UCSD-AML1 (cell line): Measurements from ENCODE around the gene NANOS2.
A peak's percentile ranks its signal among the peaks of the same experiment; 100 is the strongest.
"Not testable (repeated sequence)": the region's sequence is repeated elsewhere in the genome, so short reads cannot be mapped to it uniquely, and the experiment has no call there.

Source experiments
- DNase-seq: peaks from one replicate; lab custom pipeline; 2025; ENCODE audit not compliant: unreplicated experiment; lab: John Stamatoyannopoulos, UW

NANOS2 gene

DNA sequence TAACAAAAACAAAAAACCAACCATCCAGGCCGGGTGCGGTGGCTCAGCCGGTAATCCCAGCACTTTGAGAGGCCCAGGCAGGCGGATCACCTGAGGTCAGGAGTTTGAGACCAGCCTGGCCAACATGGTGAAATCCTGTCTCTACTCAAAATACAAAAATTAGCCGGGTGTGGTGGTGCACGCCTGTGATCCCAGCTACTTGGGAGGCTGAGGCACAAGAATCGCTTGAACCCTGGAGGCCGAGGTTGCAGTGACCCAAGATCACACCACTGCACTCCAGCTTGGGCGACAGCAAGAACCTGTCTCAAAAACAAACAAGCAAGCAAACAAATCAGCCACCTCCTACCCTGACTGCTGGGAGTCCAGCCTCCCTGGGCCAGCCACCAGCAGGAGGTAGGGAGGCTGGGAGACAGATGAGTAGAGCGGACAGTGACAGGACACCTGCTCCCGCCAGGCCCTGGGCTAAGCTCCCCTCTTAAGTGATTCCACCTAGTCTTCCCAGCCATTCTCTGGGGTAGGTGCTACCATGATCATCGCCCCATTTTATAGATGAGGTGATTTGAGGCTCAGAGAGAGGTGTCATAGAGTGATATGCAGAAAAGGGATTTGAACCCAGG, 18.5 kb downstream of the NANOS2 start:
- not testable (repeated sequence) for DNase-seq

DNA sequence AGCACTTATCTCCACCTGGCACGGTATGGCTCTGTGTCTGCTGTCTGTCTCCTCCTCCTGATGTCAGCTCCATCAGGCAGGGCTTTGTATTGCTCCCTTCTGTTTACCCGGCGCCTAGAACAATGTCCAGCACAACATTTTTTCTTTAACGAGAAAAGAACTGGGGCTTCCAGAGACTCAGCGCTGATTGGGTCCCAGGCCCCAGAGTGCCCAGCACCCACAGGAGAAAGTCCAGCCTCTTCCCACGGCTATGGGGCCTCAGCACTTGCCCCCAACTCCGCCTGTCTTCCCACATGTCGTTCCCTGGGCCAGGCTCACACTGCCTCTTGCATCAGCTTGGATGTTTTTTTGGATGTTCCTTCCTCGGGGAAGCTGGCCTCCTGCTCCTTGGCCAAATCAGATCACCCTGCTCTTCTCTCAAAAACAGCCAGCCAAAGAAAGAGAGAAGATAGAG, 19.0 kb downstream of the NANOS2 start:
- DNase-seq = no peak

DNA sequence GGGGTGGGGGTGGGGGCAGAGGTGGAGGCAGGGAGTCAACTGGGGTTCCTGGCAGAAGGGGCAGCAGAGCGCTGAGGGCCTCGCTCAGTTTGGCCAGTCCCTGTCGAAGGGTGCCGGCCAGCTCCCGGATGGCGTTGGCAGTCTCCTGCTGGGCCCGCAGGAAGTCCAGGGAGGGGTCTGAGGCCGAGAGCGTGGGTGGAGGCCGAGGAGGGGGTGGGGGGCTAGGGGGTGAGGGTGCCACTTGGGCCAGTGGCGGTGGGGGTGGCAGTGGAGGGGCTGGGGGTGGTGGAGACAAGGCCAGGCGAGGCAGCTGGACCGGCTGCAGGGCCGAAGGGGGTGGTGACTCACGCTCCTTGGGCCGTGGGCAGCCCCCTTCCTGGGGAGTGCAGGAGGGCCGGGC, 23.7 kb downstream of the NANOS2 start:
- DNase-seq = no peak

DNA sequence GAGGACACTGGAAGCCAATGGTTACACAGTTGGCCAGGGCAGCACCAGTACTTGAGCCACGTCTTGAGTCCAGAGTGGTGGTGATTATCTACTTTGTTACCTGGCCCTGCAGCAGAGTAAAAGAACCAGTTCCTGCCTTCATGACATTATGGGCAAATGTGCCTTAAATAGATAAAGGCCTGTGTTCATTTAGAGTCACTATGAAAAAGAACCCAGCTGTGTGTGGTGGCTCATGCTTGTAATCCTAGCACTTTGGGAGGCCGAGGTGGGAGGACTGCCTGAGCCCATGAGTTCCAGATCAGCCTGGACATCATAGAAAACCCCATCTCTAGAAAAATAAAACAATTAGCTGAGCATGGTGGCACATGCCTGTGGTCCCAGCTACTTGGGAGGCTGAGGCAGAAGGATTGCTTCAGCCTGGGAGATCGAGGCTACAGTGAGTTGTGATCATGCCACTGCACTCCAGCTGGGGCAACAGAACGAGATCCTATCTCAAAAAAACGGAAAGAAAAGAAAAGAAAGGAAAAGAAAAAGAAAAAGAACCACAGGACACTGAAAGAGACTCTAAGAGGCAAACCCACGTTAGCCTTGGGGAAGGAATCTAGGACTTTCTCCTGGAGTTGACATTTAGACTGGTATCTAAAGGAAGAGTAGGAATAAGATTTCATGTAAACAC, 25.2 kb downstream of the NANOS2 start:
- no peak for DNase-seq

DNA sequence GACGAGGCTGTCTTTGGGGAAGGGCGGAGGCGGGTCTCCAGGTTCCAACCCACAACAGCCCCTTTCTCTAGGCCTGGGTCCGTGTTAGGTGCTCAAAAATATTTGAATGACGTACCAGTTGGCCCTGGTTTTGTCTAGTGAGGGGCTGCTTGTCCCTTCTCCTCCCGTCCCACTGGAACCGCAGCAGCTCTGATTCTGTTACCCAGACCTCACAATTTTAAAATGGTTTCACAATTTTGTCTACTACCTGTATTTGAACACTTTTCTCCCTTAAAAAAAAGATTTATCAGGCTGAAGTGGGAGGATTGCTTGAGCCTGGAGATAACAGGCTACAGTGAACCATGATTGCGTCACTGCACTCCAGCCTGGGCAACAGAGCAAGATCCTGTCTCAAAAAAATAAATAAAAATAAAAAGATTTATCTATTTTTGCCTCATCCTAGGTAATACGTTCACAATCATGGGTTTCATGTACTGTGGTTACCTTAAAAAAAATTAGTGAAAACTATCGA, 27.3 kb downstream of the NANOS2 start:
- DNase-seq = no peak

DNA sequence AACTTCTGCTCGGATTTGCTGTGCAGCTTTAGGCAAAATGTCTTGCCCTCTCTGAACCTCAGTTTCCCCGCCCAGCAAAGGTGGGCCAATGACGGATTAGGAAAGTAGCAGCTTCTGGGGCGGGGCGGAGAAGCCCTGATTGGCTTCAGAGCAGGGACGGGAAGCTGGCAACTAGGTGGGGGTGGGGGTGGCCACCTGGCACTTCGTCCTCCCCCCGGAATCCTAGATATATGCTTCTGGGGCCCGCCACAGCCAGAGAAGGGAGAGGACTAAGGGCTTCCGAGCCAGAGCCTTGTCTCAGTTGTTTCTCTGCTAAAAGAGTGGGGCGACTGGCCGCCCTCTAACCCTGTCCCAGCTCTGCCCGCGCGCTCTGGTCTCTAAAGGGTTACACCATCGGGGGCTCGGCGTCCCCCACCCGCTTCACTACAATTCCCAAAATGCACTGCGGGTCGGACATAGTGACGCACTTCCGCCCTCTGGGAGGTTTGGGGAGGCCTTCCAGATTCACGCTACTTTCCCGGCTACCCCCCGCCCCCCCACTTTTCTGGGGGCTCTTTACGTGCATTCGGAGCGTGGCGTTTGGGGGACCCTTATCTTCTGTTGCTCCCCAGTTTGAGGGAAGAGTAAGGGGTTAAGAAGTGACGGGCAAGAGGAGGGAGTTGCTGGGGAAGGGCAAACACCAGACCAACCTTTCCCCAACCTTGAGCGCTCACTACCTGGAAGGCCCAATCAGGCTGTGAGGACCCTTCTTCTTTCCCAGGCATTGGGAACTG, 28.0 kb downstream of the NANOS2 start:
- peak; percentile 89 for DNase-seq

DNA sequence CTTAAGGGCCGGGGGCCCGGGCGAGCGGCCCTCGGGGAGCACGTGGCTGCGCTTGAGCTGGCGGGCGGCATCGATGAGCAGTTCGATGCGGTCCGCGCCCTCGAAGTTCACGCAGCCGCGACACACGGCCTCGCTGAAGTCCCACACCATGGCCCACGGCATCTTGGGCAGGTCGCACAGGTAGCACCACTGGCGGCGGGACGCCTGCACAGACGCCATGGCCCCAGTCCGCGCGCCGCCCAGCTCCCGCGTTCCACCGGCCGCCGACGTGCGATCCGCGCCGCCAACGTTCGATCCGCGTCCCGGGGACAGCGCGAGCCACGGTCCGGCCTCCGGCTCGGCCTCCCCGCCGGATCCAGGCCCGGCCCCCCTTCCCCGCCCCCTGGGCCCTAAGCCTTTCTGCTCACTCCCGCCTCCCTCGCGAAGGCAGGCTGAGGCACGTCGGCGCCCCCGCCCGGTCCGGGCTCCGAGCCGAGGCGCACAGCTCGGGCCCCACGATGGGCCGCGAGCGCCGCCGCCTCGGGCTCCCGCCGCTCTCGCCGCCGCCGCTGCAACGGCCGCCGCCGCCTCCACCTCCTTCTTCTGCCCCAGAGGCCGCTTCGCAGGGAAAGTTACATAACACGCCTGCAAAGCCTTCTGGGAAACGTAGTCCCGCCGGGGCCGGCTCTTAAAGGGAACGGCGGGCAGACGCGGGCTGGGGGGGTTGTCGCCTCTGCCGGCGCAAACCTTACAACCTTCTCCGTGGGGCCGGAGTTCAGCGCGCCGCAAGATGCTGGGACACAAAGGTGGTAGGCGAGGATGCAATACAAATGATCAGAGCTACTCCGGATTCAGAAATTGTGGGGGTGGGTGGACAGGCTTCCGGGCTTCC, 28.8 kb downstream of the NANOS2 start, which contains the start of gene IRF2BP1:
Gene IRF2BP1 (minus strand): TSS at position 586 of the 871 bp plus-strand sequence. CDS start 367 bp downstream, at position 219.
- peak; percentile 88 for DNase-seq

DNA sequence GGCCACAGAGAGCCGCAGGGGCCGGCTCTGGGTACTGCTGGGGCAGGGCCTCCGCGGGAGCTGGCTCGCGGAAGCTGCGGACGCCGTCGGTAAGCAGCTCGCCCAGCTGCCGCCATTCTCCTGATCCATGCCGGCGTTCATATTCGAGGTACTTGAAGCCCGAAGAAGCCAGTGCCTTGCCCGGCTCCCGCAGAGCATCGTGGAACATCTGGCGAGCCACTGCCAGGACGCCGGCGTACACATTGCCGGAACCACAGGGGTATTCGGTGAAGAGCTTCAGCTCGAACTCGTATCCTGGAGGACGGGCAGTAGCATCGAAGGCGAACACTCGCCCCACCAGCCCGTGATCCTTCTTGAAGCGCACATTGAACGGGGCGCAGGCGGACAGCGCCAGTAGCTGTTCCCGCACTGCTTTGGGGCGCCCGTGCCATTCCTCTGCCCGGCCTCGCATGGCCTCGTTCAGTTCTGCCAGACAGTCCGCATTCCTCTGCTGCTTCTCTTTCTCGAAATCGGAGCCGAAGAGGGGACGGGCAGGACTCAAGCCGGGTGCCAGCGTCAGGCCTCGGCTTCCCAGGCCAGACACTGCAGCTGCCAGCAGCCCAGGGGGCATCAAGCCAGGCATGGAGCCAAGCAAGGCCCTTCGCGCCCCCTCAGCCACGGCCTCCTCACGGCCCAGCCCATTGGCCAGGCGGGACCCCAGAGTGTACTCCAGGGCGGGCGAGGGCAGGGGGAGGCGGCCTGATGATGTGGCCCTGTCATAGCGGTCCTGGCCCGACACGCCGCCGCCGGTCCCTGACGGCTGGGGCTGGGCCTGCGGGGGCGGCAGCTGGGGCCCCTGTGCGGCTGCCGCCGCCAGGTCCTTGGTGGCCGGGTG, 29.7 kb downstream of the NANOS2 start:
- DNase-seq = no peak

DNA sequence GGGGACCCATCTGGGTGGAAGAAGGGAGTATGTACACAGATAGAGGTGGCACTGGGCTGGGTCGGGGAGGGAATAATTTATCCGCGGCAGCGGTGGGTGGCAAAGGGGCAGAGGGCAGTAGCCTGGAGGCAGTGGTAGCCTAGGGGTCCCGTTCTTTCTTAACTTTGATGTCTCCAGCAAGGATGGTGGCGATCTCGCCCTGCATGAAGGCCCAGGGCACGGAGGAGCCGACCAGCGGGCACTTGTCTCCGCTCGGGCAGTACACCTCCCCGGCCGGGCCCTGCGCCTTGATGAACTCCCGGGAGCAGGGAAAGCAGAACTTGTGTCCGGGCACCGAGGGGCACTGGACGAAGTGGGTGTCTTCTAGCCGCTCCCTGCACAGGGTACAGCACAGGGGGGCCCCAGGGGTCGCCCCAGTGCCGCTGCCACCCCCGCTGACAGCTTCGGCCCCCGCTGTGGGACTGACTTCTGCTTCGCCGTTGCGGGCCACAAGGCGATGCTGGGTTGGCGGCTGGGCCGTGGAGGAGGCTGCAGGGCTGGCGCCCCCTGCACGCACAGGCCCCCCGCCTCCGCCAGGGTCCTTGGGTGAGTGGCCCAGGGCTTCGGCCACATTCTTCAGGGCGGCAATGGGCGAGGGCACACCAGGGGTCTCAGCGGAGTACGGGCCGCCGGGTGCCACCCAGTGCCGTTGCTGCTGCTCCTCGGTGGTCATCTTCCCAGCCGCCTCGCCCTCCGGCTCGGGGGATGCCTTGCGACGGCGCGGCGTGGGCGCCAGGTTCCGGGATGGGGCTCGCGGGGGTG, 30.5 kb downstream of the NANOS2 start:
- DNase-seq = no peak

DNA sequence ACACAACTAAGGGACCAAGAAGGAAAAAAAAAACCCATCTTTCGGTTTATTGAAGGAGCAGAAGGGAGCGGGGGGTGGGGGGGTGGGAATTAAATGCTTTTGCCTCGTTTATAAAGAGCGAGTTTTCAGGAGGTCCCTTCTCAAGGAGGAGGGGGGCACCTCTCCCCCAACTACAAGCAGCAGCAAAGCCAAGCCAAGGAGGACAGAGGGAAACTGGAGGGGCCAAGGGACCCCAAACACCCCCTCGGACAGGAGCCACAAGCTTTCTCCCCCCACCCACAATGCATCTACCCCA, 31.0 kb downstream of the NANOS2 start:
- no peak for DNase-seq

DNA sequence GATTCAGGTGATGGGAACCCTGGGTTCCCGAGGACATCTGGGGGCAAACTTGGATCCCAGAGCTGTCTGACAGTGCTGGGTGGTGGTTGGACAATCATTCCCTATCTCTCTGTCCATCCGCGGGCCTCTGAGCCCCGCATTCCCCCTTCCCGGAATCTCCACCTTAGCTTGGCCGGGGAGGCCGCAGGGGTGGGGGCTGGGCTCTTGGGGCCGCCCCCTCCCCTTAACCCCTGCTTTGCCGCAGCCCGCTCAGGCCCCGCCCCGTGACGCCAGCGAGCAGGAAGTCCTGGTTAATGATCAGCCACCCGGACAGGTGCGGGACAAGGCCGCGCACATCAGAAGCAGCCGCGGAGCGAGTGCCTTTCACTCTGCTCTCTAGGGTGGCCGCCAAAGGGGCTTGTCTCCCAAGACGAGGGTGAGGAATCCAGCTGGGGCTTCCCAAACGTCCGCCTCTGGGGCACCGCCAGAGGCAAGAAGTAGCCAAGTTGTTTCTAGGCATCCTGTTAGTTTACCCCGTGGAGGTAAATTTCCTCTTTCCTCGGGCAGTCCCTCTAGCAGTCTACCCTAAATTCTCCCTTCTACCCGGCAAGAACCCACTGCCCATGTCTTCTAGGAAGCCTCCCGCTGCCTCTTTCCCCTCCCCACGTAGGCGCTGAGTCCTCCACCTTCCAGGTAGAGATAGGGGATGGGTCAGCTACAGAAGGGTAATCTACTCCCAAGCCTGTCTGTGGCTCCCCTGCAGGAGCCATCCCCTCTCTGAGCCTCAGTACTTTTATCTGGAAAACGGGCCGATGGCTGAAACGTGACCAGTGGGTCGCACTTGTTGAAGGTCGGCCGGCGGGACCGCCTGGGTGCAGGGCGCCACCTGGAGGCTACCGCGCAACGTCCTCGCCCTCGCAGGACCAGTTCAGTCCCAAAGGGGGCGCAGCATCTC, 31.7 kb downstream of the NANOS2 start:
- peak; percentile 86 for DNase-seq

DNA sequence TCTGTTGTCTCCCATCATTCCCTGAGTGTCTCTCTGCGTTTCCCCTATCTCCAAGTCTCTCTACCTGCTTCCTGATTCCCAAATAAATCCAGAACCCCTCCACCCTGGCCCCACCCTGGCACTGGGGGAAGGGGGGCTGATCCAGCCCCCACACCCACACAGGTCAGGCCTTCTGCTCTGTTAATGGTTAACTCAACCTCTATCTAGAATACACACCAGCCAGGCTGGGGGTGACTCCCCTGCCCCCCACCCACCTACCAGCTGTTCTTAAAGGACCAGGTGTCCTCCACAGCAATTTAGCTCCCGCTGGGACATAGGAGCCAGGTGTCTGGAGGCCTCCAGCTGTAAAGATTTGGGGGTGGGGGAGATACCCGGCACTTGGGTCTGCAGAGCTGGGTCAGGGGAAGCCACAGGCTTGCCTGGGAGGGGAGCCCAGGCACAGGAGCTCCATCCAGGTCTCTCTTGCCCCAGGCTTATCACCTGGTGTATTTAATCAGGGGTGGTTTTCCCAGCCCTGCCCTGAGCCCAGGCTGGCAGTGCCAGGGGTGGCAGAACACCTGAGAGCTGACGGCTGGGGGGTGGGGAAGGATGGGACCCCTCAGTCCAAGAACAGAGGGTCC, 32.6 kb downstream of the NANOS2 start:
- DNase-seq = no peak

DNA sequence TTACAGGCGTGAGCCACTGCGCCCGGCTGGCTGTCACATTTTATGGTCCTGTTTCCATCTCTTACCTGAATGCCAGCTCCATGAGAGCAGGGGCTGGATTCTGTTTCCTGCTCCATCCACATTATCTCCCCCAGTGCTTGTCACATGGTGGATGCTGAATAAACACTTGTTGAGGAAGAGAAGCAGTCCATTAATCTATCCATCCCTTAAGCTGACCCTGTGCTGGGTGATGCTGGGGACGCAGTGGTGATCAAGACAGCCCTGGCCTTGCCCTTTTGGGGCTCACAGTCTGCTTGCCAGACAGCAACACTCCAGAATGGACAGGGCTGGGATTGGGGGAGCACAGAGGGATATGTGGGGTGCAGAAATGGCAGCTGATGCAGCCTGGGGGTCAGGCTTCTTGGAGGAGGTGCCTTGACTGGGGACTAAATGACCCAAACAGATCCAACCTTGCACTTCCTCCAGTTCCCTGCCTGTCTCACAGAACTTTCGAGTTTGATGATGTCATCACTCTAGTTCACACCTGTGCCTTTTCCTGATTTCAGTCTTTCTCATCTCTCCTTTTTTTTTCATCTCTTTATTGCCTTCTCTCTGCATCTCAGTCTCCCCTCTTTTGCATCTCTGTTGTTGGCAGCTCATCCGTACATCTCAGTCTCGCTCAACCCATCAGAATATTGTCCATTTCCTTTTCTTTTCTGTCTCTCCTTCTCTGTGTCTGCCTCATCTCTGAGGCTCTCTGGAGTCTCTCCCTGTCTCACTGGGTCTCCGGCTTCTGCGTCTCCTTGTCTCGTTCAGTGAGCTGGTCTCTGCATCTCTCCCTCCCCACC, 33.3 kb downstream of the NANOS2 start:
- DNase-seq = no peak

DNA sequence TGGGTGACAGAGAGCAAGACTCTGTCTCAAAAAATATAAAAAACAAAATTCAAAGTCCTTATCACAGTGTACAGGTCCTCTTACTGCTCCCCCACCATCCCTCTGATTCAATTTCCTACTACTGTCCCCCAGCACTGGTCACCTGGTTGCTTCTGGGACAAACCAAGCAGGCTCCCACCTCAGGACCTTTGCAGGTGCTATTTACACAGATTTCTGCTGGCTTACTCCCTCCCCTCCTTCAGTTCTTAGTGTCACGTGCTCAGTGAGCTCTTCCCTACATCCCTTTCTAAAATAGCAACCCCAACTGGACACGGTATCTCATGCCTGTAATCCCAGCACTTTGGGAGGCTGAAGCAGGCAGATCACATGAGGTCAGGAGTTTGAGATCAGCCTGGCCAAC, 34.6 kb downstream of the NANOS2 start:
- DNase-seq = no peak

DNA sequence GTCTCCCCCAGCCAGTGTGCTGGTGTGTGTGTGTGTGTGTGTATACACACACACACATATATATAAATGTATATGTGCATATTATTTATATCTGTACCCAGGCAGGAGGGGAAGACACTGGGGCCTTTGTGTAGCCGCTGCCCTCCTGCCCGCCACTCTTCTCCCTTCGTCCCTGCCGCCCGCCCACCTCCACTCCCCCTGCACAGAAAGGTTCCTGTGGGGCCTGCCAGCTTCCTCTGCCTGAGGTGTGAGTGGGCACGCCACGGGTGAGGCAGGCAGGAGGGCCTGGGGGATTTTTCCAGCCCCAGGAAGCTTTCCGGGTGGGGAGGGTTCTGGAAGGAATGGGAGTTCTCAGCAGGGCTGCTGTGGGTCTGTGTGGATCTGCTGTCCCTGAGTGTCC, 35.5 kb downstream of the NANOS2 start:
- DNase-seq = peak; percentile 21

DNA sequence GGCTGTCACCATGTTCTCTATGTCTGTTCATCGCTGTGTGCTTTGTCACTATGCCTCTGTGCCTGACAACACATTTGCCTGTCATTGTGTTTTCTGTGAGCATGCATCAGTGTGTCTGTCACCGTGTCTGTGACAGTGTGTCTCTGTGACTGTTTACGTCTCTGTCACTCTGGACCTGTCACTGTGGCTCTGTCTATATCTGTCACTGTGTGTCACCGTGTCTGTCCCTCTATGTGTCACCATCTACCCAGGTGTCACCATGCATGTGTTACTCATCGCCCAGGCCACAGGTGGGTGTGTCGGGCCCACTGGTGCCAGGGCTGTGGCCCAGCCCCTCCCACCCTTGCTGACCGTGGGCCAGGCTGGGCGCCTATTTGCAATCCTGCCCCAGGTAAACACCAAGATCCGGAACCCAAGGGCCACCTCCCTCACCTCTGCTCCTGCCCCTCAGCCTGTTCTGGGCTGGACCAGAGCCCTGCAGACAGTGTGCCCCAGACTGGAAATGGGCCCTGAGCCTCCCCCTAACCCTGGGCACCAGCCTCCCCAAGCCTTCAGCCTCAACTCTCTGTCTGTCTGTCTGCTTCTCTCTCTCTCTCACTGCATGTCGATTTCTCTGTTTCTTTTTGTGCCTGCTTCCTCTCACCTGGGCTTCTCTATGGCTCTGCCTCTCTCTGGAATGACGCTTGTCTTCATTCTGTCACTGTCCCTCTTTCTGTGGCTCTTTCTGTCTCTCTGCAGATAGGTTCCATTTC, 36.4 kb downstream of the NANOS2 start:
- no peak for DNase-seq
